ENCODE data around the gene ZBP1. TPM values are rescaled to one million over a fixed set of nuclear protein-coding genes. Genes with fewer than 3 reads are reported as not detected.

The ZBP1 gene
- total RNA-seq, 3 donors from 2014 or later (not counting 1 experiment from before 2014, with no cell fraction given) = 95.4 to 99.7 (median 97.8) TPM

DNA sequence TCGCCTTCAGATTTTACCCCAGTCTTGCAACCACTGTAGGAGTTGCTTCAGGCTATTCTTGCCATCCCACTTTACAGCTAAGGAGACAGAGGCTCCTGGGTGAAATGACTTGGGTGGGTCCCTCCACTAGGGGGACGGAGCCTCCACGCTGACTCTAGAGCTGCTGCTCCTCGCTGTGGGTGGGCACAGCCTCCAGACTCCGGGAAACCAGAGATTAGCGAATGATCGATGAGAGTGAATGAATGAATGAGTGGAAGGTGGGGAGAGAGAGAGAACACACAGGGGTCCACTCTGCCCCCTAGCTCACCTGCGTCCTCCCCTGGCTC, 10.4 kb downstream of the ZBP1 start:
- Mint-ChIP-seq H3K9me3 (no peaks in the 10 kb centered on the region), H3K36me3 (peaks cover 23% of the 10 kb centered on the region), H3K4me3 (no peak overlapping the region), H3K27me3 (ENCODE audit: low read depth in 2 of 2) (no peaks in the 10 kb centered on the region), H3K27ac (no peak overlapping the region), H3K4me1 (peaks cover 32 to 42% of the 10 kb centered on the region in 2 donors)
- intact Hi-C loops (cut with micrococcal nuclease) = loop anchor here (10.0 kb wide), 1 partner anchor 1045 kb away; the partner anchor contains the start of gene STX16
- Histone ChIP-seq H3K4me1 (ENCODE audit: control insufficient read depth, insufficient read depth, low read length) (peaks cover 16% of the 10 kb centered on the region), H3K4me3 (ENCODE audit: low read length) (no peak overlapping the region), H3K27me3 (ENCODE audit: control insufficient read depth, insufficient read depth, low read length) (no peaks in the 10 kb centered on the region), H3K36me3 (ENCODE audit: control insufficient read depth, insufficient read depth, low read length) (peaks cover 73% of the 10 kb centered on the region), H3K9me3 (ENCODE audit: control insufficient read depth, insufficient read depth, low read length) (no peaks in the 10 kb centered on the region), H3K27ac (ENCODE audit: low read length) (no peak overlapping the region)
- ATAC-seq (no peak), DNase-seq (no peak)
- over 99% methylated on average over 8 of the region's 8 CpGs for WGBS (ENCODE audit: insufficient coverage)
- TF ChIP-seq, protein P1, sequence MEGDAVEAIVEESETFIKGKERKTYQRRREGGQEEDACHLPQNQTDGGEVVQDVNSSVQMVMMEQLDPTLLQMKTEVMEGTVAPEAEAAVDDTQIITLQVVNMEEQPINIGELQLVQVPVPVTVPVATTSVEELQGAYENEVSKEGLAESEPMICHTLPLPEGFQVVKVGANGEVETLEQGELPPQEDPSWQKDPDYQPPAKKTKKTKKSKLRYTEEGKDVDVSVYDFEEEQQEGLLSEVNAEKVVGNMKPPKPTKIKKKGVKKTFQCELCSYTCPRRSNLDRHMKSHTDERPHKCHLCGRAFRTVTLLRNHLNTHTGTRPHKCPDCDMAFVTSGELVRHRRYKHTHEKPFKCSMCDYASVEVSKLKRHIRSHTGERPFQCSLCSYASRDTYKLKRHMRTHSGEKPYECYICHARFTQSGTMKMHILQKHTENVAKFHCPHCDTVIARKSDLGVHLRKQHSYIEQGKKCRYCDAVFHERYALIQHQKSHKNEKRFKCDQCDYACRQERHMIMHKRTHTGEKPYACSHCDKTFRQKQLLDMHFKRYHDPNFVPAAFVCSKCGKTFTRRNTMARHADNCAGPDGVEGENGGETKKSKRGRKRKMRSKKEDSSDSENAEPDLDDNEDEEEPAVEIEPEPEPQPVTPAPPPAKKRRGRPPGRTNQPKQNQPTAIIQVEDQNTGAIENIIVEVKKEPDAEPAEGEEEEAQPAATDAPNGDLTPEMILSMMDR (IDR thresholded peaks at IDR 0.05) = no peak

DNA sequence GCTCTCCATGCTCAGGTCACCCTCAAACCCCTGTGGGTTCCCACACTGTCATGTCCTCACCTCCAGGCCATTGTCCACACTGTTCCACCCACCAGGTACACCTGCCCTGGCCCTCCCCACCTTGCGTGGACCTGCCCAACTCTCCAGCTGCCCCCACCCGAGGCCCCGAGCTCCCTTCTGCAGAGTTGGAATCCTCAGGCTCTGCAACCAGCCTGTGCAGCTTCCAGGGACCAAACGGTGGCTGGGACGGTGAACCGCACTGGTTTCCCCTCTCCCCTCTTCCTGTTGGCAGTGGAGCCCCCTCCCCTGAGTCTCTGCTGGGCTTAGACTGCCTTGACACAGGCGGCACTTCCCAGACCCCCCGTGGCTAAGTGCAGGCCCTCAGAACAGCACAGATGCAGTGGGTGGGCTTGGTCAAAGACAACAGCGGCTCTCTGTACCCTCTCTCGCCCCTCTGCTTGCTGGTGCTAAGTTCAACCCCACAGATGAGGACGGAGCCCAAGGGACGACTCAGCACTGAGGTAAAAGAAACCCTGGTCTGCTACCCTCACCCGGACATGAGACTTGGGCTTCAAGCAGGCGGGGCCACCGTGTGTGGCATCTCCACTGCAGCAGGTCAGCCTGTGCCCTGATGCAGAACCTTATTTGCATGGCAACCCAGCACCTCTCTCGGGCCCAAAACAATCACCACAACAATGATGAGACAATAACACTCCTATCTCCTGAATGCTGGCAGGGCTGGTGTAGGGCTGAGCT, 11.0 kb downstream of the ZBP1 start:
- DNase-seq = no peak
- Mint-ChIP-seq H3K9me3 (no peaks in the 10 kb centered on the region), H3K27ac (peak overlapping the region in 1 of 2 donors; percentile 62), H3K4me1 (peaks cover 33 to 43% of the 10 kb centered on the region in 2 donors), H3K36me3 (peaks cover 17% of the 10 kb centered on the region), H3K4me3 (no peak overlapping the region), H3K27me3 (ENCODE audit: low read depth in 2 of 2) (no peaks in the 10 kb centered on the region)
- ATAC-seq = no peak
- Histone ChIP-seq H3K4me3 (ENCODE audit: low read length) (no peak overlapping the region), H3K4me1 (ENCODE audit: control insufficient read depth, insufficient read depth, low read length) (peaks cover 22% of the 10 kb centered on the region), H3K36me3 (ENCODE audit: control insufficient read depth, insufficient read depth, low read length) (peaks cover 68% of the 10 kb centered on the region), H3K9me3 (ENCODE audit: control insufficient read depth, insufficient read depth, low read length) (no peaks in the 10 kb centered on the region), H3K27me3 (ENCODE audit: control insufficient read depth, insufficient read depth, low read length) (no peaks in the 10 kb centered on the region), H3K27ac (ENCODE audit: low read length) (no peak overlapping the region)
- 92% methylated on average over 16 of the region's 16 CpGs for WGBS (ENCODE audit: insufficient coverage)
- TF ChIP-seq, protein P1 (IDR thresholded peaks at IDR 0.05) = no peak
- intact Hi-C loops (cut with micrococcal nuclease) = loop anchor here (10.0 kb wide), 1 partner anchor 1046 kb away; the partner anchor contains the start of gene STX16

DNA sequence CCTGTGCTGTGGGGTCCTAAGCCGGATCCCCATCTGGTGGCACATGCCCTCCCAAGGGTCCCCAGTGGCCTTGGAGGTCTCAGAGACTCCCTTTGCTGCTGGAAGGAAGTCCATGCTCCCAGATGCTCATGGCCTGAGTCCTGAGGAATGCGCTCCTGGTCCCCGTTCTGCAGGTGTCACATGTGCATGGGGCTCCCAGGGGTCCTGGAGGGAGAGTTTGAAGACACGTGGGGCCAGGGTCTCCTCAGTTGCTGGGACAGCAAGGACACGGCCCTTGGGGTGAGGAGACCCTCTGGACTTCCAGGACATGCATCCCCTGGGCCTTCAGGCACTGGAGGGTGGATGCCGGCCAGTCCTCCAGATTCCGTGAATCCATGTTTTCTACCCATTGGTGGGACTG, 11.7 kb downstream of the ZBP1 start:
- H3K27ac Mint-ChIP-seq = peak overlapping the region in 1 of 2 donors; percentile 62
- peaks cover 35 to 46% of the 10 kb centered on the region in 2 donors for H3K4me1 Mint-ChIP-seq
- no peaks in the 10 kb centered on the region for H3K9me3 Mint-ChIP-seq
- no peaks in the 10 kb centered on the region for H3K27me3 Mint-ChIP-seq (ENCODE audit: low read depth in 2 of 2)
- H3K36me3 ChIP-seq (ENCODE audit: control insufficient read depth, insufficient read depth, low read length) = peaks cover 62% of the 10 kb centered on the region
- no peak overlapping the region for H3K27ac ChIP-seq (ENCODE audit: low read length)
- H3K36me3 Mint-ChIP-seq = peaks cover 17% of the 10 kb centered on the region
- H3K9me3 ChIP-seq (ENCODE audit: control insufficient read depth, insufficient read depth, low read length) = no peaks in the 10 kb centered on the region
- H3K4me3 ChIP-seq (ENCODE audit: low read length) = no peak overlapping the region
- TF ChIP-seq, protein P1 (IDR thresholded peaks at IDR 0.05) = no peak
- ATAC-seq = no peak
- intact Hi-C loops (cut with micrococcal nuclease) = loop anchor here (10.0 kb wide), 1 partner anchor 1046 kb away; the partner anchor contains the start of gene STX16
- H3K4me1 ChIP-seq (ENCODE audit: control insufficient read depth, insufficient read depth, low read length) = peaks cover 28% of the 10 kb centered on the region
- no peak overlapping the region for H3K4me3 Mint-ChIP-seq
- WGBS (ENCODE audit: insufficient coverage) = 86% methylated on average over 7 of the region's 7 CpGs
- DNase-seq = no peak
- no peaks in the 10 kb centered on the region for H3K27me3 ChIP-seq (ENCODE audit: control insufficient read depth, insufficient read depth, low read length)
